HK-2 (cell line): ENCODE measurements around the gene TRIM13.
"Not testable (repeated sequence)": the region's sequence is repeated elsewhere in the genome, so short reads cannot be mapped to it uniquely, and the experiment has no call there.

Source experiments
- DNase-seq: peaks from one replicate; pipeline ENCODE4 v3.0.0-alpha.2; 2018; ENCODE audit not compliant: unreplicated experiment

TRIM13 gene

GRCh38 chr13:50060718-50061117, 63.9 kb downstream of the TRIM13 start:
- no peak for DNase-seq

DNA sequence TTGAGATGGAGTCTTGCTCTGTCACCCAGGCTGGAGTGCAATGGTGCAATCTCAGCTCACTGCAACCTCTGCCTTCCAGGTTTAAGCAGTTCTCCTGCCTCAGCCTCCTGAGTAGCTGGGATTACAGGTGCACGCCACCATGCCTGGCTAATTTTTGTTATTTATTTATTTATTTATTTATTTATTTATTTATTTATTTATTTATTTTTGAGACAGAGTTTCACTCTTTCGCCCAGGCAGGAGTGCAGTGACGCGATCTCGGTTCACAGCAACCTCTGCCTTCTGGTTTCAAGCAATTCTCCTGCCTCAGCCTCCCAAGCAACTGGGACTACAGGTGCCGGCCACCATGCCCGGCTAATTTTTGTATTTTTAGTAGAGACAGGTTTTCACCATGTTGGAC, 65.5 kb downstream of the TRIM13 start:
- DNase-seq = not testable (repeated sequence)

- no peak for DNase-seq
These were observed 68.9 kb downstream of the TRIM13 start for GRCh38 chr13:50065712-50066111.
